GM15510 (cell line): ENCODE results near the gene CYFIP1.

Experiments used
- POLR2A ChIP-seq: IDR thresholded peaks from 3 replicates; pipeline ENCODE4 v1.6.1; 2011; ENCODE audit warnings: borderline replicate concordance; ENCODE audit not compliant: insufficient read length; ENCODE audit errors: extremely low read depth

Gene CYFIP1

DNA sequence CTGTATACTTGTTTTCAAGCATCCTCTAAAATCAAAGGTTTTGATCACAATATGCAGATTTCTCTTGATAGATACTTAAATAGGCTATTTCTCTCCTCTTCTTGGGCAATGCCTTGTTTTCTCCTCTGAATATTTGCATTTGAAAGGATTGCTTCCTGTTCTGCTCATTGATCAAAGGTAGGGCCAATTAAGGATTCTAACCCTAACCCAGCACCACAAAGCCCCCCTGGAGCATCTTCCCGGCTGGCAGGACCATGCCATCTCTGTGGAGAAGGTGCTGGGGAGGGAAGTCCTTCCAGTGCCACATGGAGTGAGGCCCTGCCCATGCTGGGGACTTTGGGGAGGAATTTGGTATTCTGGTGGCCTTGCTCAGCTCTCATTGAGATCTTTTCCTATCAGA is 153.0 kb downstream of the CYFIP1 start:
- TF ChIP-seq POLR2A, result no peak

DNA sequence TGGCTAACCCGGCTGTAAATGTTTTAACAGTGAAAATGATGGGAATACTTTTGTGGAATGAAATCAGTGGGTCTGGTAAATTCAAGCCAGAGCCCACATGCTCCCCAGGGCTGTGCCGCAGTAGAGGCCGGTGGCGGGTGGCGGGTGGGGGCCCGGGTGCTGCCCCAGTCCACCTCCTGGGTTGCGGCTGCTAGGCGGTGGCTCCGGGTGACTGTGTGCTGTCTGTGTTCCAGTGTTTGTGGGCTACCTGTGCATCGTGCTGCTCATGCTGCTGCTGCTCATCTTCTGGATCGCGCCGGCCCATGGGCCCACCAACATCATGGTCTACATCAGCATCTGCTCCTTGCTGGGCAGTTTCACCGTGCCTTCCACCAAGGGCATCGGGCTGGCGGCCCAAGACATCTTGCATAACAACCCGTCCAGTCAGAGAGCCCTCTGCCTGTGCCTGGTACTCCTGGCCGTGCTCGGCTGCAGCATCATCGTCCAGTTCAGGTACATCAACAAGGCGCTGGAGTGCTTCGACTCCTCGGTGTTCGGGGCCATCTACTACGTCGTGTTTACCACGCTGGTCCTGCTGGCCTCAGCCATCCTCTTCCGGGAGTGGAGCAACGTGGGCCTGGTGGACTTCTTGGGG is 156.6 kb downstream of the CYFIP1 start:
- TF ChIP-seq POLR2A, result no peak

DNA sequence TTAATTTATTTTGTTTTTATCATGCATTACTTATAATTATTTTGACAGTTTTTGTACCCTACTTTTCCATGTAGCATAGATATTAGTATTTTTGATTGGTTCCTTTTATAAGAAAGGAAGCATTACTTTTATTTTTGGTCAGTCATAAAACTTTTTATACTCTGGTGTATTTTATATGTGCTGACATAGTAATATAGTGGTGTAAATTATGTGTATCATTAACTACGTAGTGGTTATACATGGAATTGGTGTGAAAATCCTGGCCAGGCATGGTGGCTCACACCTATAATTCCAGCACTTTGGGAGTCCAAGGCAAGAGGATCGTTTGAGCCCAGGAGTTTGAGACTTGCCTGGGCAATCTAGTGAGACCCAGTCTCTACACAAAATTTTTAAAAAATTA is 160.5 kb downstream of the CYFIP1 start:
- no peak for TF ChIP-seq POLR2A
